Activated CD8-positive, alpha-beta T cell treated with anti-CD3 and anti-CD28 coated beads for 36 hours (primary cell): ENCODE measurements around the gene CDK5RAP1. TPM values are rescaled to one million over a fixed set of nuclear protein-coding genes. Genes with fewer than 3 reads are reported as not detected.

Experiments used
- ATAC-seq: fragments of 200-7000 bp; cut with Tn5 transposase; one replicate; pipeline ENCODE4 v1.10.0; 2021; ENCODE audit warnings: mild to moderate bottlenecking, moderate library complexity
- CTCF ChIA-PET: fragments of 350-600 bp; sonication (Branson Sonifier 250); formaldehyde crosslinking; loops from one replicate; lab custom pipeline; 2021; ENCODE audit warnings: antibody characterized with exemption; lab: Charles Lee
- POLR2A ChIA-PET: fragments of 350-600 bp; sonication (Branson Sonifier 250); formaldehyde crosslinking; loops from one replicate; lab custom pipeline; 2021; ENCODE audit warnings: antibody characterized with exemption; lab: Charles Lee
- DNase-seq: peaks from one replicate; pipeline ENCODE4 v3.0.0-alpha.2; 2020
- H3K27ac Mint-ChIP-seq: one replicate; pipeline ENCODE4 v1.8.0; 2021; ENCODE audit warnings: mild to moderate bottlenecking, mixed read lengths
- H3K27me3 Mint-ChIP-seq: one replicate; pipeline ENCODE4 v1.8.0; 2021; ENCODE audit warnings: mixed read lengths
- H3K36me3 Mint-ChIP-seq: one replicate; pipeline ENCODE4 v1.8.0; 2021; ENCODE audit warnings: low read depth, mixed read lengths
- H3K4me1 Mint-ChIP-seq: one replicate; pipeline ENCODE4 v1.8.0; 2021; ENCODE audit warnings: low read depth, mixed read lengths
- H3K4me3 Mint-ChIP-seq: one replicate; pipeline ENCODE4 v1.8.0; 2021; ENCODE audit warnings: mild to moderate bottlenecking, moderate library complexity, mixed read lengths
- H3K9me3 Mint-ChIP-seq: one replicate; pipeline ENCODE4 v1.8.0; 2021; ENCODE audit warnings: mixed read lengths
- CTCF ChIP-seq: fragments of 200-600 bp; IDR thresholded peaks from one replicate; pipeline ENCODE4 v1.8.0; 2022; ENCODE audit warnings: antibody characterized with exemption, mild to moderate bottlenecking
- intact Hi-C: fragments of 100-400 bp; cut with micrococcal nuclease; formaldehyde crosslinking; loops from one replicate; pipeline ENCODE4 v1.10.0; 2022
- total RNA-seq, 2 experiments: library from RNA; stranded (reverse); gene quantifications; one replicate each; pipeline ENCODE4 v1.2.3, GENCODE V29; 2021

Gene CDK5RAP1
- total RNA-seq, 2 experiments from 2014 or later, result 35.4 to 38.2 TPM

- Mint-ChIP-seq H3K4me1 (no peaks in the 10 kb centered on the region), H3K36me3 (peaks cover 13% of the 10 kb centered on the region), H3K27ac (no peak overlapping the region), H3K4me3 (no peak overlapping the region), H3K9me3 (no peaks in the 10 kb centered on the region), H3K27me3 (no peaks in the 10 kb centered on the region)
- CTCF ChIA-PET, result no interaction called here
- no peak for DNase-seq
- intact Hi-C loops, result no loop called here
- POLR2A ChIA-PET, result no interaction called here
- no peak for TF ChIP-seq CTCF
- no peak for ATAC-seq
Measured at GRCh38 chr20:33351696-33352095, 49.6 kb downstream of the CDK5RAP1 start.

- intact Hi-C loops, result no loop called here
- DNase-seq (no peak), ATAC-seq (no peak)
- no peak overlapping the region for H3K4me3 Mint-ChIP-seq
- ChIA-PET POLR2A (no interaction called here), CTCF (no interaction called here)
- no peaks in the 10 kb centered on the region for H3K27me3 Mint-ChIP-seq
- TF ChIP-seq CTCF, result no peak
- H3K4me1 Mint-ChIP-seq, result no peaks in the 10 kb centered on the region
- H3K27ac Mint-ChIP-seq, result no peak overlapping the region
- H3K9me3 Mint-ChIP-seq, result no peaks in the 10 kb centered on the region
- H3K36me3 Mint-ChIP-seq, result peaks cover 9% of the 10 kb centered on the region
Measured at GRCh38 chr20:33349493-33349892, 51.8 kb downstream of the CDK5RAP1 start.

GRCh38 chr20:33348136-33348937, 53.0 kb downstream of the CDK5RAP1 start:
- ChIA-PET CTCF (no interaction called here), POLR2A (no interaction called here)
- no peak overlapping the region for H3K27ac Mint-ChIP-seq
- H3K27me3 Mint-ChIP-seq, result no peaks in the 10 kb centered on the region
- intact Hi-C loops, result no loop called here
- H3K4me1 Mint-ChIP-seq, result no peaks in the 10 kb centered on the region
- TF ChIP-seq CTCF, result no peak
- peaks cover 6% of the 10 kb centered on the region for H3K36me3 Mint-ChIP-seq
- H3K9me3 Mint-ChIP-seq, result no peaks in the 10 kb centered on the region
- H3K4me3 Mint-ChIP-seq, result no peak overlapping the region
- ATAC-seq (no peak), DNase-seq (no peak)

GRCh38 chr20:33345342-33345741, 56.0 kb downstream of the CDK5RAP1 start:
- intact Hi-C loops, result no loop called here
- Mint-ChIP-seq H3K4me3 (no peak overlapping the region), H3K36me3 (no peaks in the 10 kb centered on the region), H3K9me3 (no peaks in the 10 kb centered on the region), H3K27me3 (no peaks in the 10 kb centered on the region), H3K27ac (no peak overlapping the region), H3K4me1 (no peaks in the 10 kb centered on the region)
- DNase-seq (no peak), ATAC-seq (no peak)
- TF ChIP-seq CTCF, result no peak
- ChIA-PET CTCF (interaction anchor here (0.6 kb wide), 1 partner anchor 16 kb away, joined by 3 read pairs; no protein-coding TSS in a partner anchor), POLR2A (interaction anchor here (0.7 kb wide), 1 partner anchor 93 kb away, joined by 3 read pairs; no protein-coding TSS in a partner anchor)

GRCh38 chr20:33343521-33343920, 57.8 kb downstream of the CDK5RAP1 start:
- DNase-seq (no peak), ATAC-seq (no peak)
- Mint-ChIP-seq H3K4me1 (no peaks in the 10 kb centered on the region), H3K4me3 (no peak overlapping the region), H3K9me3 (no peaks in the 10 kb centered on the region), H3K27me3 (no peaks in the 10 kb centered on the region), H3K36me3 (no peaks in the 10 kb centered on the region), H3K27ac (no peak overlapping the region)
- ChIA-PET CTCF (no interaction called here), POLR2A (no interaction called here)
- intact Hi-C loops, result no loop called here
- no peak for TF ChIP-seq CTCF
